DND-41 (cell line): Measurements from ENCODE around the gene ARHGAP22.

Experiments
- ATAC-seq: fragments of 200-7000 bp; cut with Tn5 transposase; 3 replicates; pipeline ENCODE4 v1.9.1; 2021; ENCODE audit warnings: low read depth; ENCODE audit not compliant: insufficient read depth
- DNase-seq: peaks from one replicate; pipeline ENCODE4 v3.0.0-alpha.2; 2020
- H2AFZ ChIP-seq: 2 replicates; pipeline ENCODE4 v1.6.0; 2012; ENCODE audit warnings: low read depth, low read length
- H3K27ac ChIP-seq: 2 replicates; pipeline ENCODE4 v1.5.1; 2012; ENCODE audit warnings: low read length, inconsistent platforms
- H3K27me3 ChIP-seq: fragments of 200-600 bp; sonication (generic); 2 replicates; pipeline ENCODE4 v1.6.0; 2012; ENCODE audit warnings: low read length, mild to moderate bottlenecking, inconsistent platforms; ENCODE audit not compliant: insufficient read depth, poor library complexity
- H3K36me3 ChIP-seq: 2 replicates; pipeline ENCODE4 v1.5.1; 2012; ENCODE audit warnings: low read length, inconsistent platforms; ENCODE audit not compliant: insufficient read depth
- H3K4me1 ChIP-seq: 2 replicates; pipeline ENCODE4 v1.5.1; 2012; ENCODE audit warnings: mild to moderate bottlenecking, low read length; ENCODE audit not compliant: insufficient read depth
- H3K4me2 ChIP-seq: 2 replicates; pipeline ENCODE4 v1.6.0; 2012; ENCODE audit warnings: mild to moderate bottlenecking, moderate library complexity, low read length, inconsistent platforms; ENCODE audit not compliant: insufficient read depth
- H3K4me3 ChIP-seq, 2 experiments: fragments of 200-600 bp in 1 of 2; shearing (Covaris generic) in 1 of 2; 2 replicates each; pipeline ENCODE4 v1.5.1; 2012 to 2016; ENCODE audit warnings: inconsistent platforms in 2 of 2, low read length in 2 of 2, mild to moderate bottlenecking in 2 of 2, low read depth in 1 of 2, moderate library complexity in 1 of 2
- H3K79me2 ChIP-seq: 2 replicates; pipeline ENCODE4 v1.6.0; 2012; ENCODE audit warnings: low read length, inconsistent platforms; ENCODE audit not compliant: insufficient read depth
- H3K9ac ChIP-seq: 2 replicates; pipeline ENCODE4 v1.6.0; 2012; ENCODE audit warnings: low read depth, mild to moderate bottlenecking, inconsistent platforms, low read length, moderate library complexity
- H3K9me3 ChIP-seq: 2 replicates; pipeline ENCODE4 v1.5.1; 2012; ENCODE audit warnings: low read length, moderate library complexity, mild to moderate bottlenecking, inconsistent platforms; ENCODE audit not compliant: insufficient read depth, severe bottlenecking
- H4K20me1 ChIP-seq: 2 replicates; pipeline ENCODE4 v1.6.0; 2012; ENCODE audit warnings: low read length; ENCODE audit not compliant: insufficient read depth
- CTCF ChIP-seq: IDR thresholded peaks from 2 replicates; pipeline ENCODE4 v1.5.1; 2012; ENCODE audit warnings: borderline replicate concordance, low read length, moderate library complexity, mild to moderate bottlenecking; ENCODE audit not compliant: poor library complexity, severe bottlenecking; ENCODE audit errors: extremely low read depth
- EZH2 ChIP-seq: IDR thresholded peaks from 3 replicates; pipeline ENCODE4 v1.6.1; 2012; ENCODE audit warnings: borderline replicate concordance, low read depth, mild to moderate bottlenecking, moderate library complexity, low read length, inconsistent platforms; ENCODE audit not compliant: severe bottlenecking

ARHGAP22 gene

GRCh38 chr10:48458662-48459048, 146.2 kb downstream of the ARHGAP22 start:
- Histone ChIP-seq H3K9me3 (no peaks in the 10 kb centered on the region), H3K4me3 (no peak overlapping the region), H3K36me3 (no peaks in the 10 kb centered on the region), H3K4me2 (no peak overlapping the region), H4K20me1 (0 out of 2 replicates have a peak, but pooled peaks cover 6% of the 10 kb centered on the region), H2AFZ (no peak overlapping the region), H3K9ac (no peak overlapping the region), H3K27me3 (no peaks in the 10 kb centered on the region), H3K4me1 (no peaks in the 10 kb centered on the region), H3K79me2 (no peaks in the 10 kb centered on the region), H3K27ac (no peak overlapping the region)
- no peak for TF ChIP-seq CTCF
- TF ChIP-seq EZH2 = no peak
- DNase-seq = no peak
- ATAC-seq = no peak

- Histone ChIP-seq H4K20me1 (0 out of 2 replicates have a peak, but pooled peaks cover 6% of the 10 kb centered on the region), H3K27me3 (no peaks in the 10 kb centered on the region), H3K36me3 (no peaks in the 10 kb centered on the region), H3K4me1 (no peaks in the 10 kb centered on the region), H3K27ac (no peak overlapping the region), H3K79me2 (no peaks in the 10 kb centered on the region), H3K9ac (no peak overlapping the region), H3K4me2 (no peak overlapping the region), H3K4me3 (no peak overlapping the region), H3K9me3 (no peaks in the 10 kb centered on the region), H2AFZ (no peak overlapping the region)
- TF ChIP-seq CTCF = no peak
- TF ChIP-seq EZH2 = no peak
- ATAC-seq = no peak
- no peak for DNase-seq
These were observed 146.8 kb downstream of the ARHGAP22 start for GRCh38 chr10:48457949-48458661.

GRCh38 chr10:48456808-48457761, 147.8 kb downstream of the ARHGAP22 start:
- Histone ChIP-seq H3K4me2 (no peak overlapping the region), H3K9me3 (no peaks in the 10 kb centered on the region), H3K9ac (no peak overlapping the region), H3K36me3 (no peaks in the 10 kb centered on the region), H3K27me3 (no peaks in the 10 kb centered on the region), H3K79me2 (no peaks in the 10 kb centered on the region), H2AFZ (no peak overlapping the region), H3K4me1 (no peaks in the 10 kb centered on the region), H3K4me3 (no peak overlapping the region), H4K20me1 (0 out of 2 replicates have a peak, but pooled peaks cover 6% of the 10 kb centered on the region), H3K27ac (no peak overlapping the region)
- ATAC-seq (no peak), DNase-seq (no peak)
- no peak for TF ChIP-seq EZH2
- no peak for TF ChIP-seq CTCF
